H9 (cell line): ENCODE measurements around the gene CD248. TPM values are rescaled to one million over a fixed set of nuclear protein-coding genes. Genes with fewer than 3 reads are reported as not detected.
"Not testable (repeated sequence)": the region's sequence is repeated elsewhere in the genome, so short reads cannot be mapped to it uniquely, and the experiment has no call there.

Experiments used
- DNase-seq: peaks from one replicate; pipeline ENCODE4 v3.0.0-alpha.2; 2017
- H2AFZ ChIP-seq: one replicate; pipeline ENCODE4 v1.6.1; 2013; ENCODE audit warnings: mild to moderate bottlenecking, low read length, control low read depth, moderate library complexity
- H2AK5ac ChIP-seq: 2 replicates; pipeline ENCODE4 v1.6.1; 2013; ENCODE audit warnings: low read length, control low read depth, mixed read lengths; ENCODE audit not compliant: insufficient read length
- H2BK120ac ChIP-seq: one replicate; pipeline ENCODE4 v1.6.1; 2013; ENCODE audit warnings: low read depth, mild to moderate bottlenecking, low read length, control low read depth, inconsistent platforms; ENCODE audit not compliant: poor library complexity, severe bottlenecking
- H2BK12ac ChIP-seq: 2 replicates; pipeline ENCODE4 v1.6.1; 2013; ENCODE audit warnings: low read length, control low read depth, mixed read lengths, low read depth; ENCODE audit not compliant: insufficient read length
- H2BK15ac ChIP-seq: 2 replicates; pipeline ENCODE4 v1.6.1; 2013; ENCODE audit warnings: low read depth, low read length, control low read depth
- H2BK20ac ChIP-seq: one replicate; pipeline ENCODE4 v1.6.1; 2013; ENCODE audit warnings: low read depth, mild to moderate bottlenecking, low read length, control low read depth, inconsistent platforms; ENCODE audit not compliant: poor library complexity, severe bottlenecking
- H2BK5ac ChIP-seq: 2 replicates; pipeline ENCODE4 v1.6.1; 2013; ENCODE audit warnings: low read length, control low read depth, mixed read lengths; ENCODE audit not compliant: insufficient read length
- H3K14ac ChIP-seq: 2 replicates; pipeline ENCODE4 v1.6.1; 2013; ENCODE audit warnings: low read length, control low read depth; ENCODE audit not compliant: insufficient read depth
- H3K18ac ChIP-seq: 2 replicates; pipeline ENCODE4 v1.6.1; 2013; ENCODE audit warnings: low read depth, mild to moderate bottlenecking, mixed read lengths, low read length, control low read depth; ENCODE audit not compliant: insufficient read length
- H3K23ac ChIP-seq: 2 replicates; pipeline ENCODE4 v1.6.1; 2013; ENCODE audit warnings: low read length, control low read depth, mixed read lengths, low read depth; ENCODE audit not compliant: insufficient read length
- H3K23me2 ChIP-seq: 2 replicates; pipeline ENCODE4 v1.6.1; 2013; ENCODE audit warnings: low read depth, mild to moderate bottlenecking, mixed read lengths, low read length, control low read depth; ENCODE audit not compliant: insufficient read length, poor library complexity, severe bottlenecking
- H3K27ac ChIP-seq: 2 replicates; pipeline ENCODE4 v1.5.1; 2013; ENCODE audit warnings: low read length, control low read depth, mixed read lengths, low read depth; ENCODE audit not compliant: insufficient read length
- H3K27me3 ChIP-seq: 2 replicates; pipeline ENCODE4 v1.6.1; 2013; ENCODE audit warnings: low read length, control low read depth, inconsistent platforms; ENCODE audit not compliant: insufficient read depth
- H3K4ac ChIP-seq: 2 replicates; pipeline ENCODE4 v1.6.1; 2013; ENCODE audit warnings: low read depth, mild to moderate bottlenecking, control low read depth, inconsistent platforms, low read length, moderate library complexity
- H3K4me1 ChIP-seq: 2 replicates; pipeline ENCODE4 v1.6.1; 2013; ENCODE audit warnings: low read length, control low read depth, inconsistent platforms; ENCODE audit not compliant: insufficient read depth
- H3K4me2 ChIP-seq: 2 replicates; pipeline ENCODE4 v1.6.1; 2013; ENCODE audit warnings: low read length, control low read depth, mixed read lengths; ENCODE audit not compliant: insufficient read length, insufficient read depth
- H3K56ac ChIP-seq: 2 replicates; pipeline ENCODE4 v1.6.1; 2013; ENCODE audit warnings: low read depth, mild to moderate bottlenecking, mixed read lengths, low read length, control low read depth; ENCODE audit not compliant: insufficient read length
- H3K79me1 ChIP-seq: 2 replicates; pipeline ENCODE4 v1.6.1; 2013; ENCODE audit warnings: low read depth, mild to moderate bottlenecking, moderate library complexity, low read length, control low read depth, inconsistent platforms; ENCODE audit not compliant: insufficient read depth, poor library complexity, severe bottlenecking
- H3K79me2 ChIP-seq: 2 replicates; pipeline ENCODE4 v1.6.1; 2013; ENCODE audit warnings: low read length, control low read depth, inconsistent platforms; ENCODE audit not compliant: insufficient read depth
- H3K9ac ChIP-seq: 2 replicates; pipeline ENCODE4 v1.6.1; 2013; ENCODE audit warnings: low read length, control low read depth, mixed read lengths; ENCODE audit not compliant: insufficient read length; ENCODE audit errors: extremely low read depth
- H3K9me3 ChIP-seq: one replicate; pipeline ENCODE4 v1.6.1; 2013; ENCODE audit warnings: low read depth, low read length, inconsistent platforms; ENCODE audit not compliant: control insufficient read depth
- H3T11ph ChIP-seq: one replicate; pipeline ENCODE4 v1.6.1; 2013; ENCODE audit warnings: mild to moderate bottlenecking, low read length, control low read depth, inconsistent platforms
- H4K20me1 ChIP-seq: one replicate; pipeline ENCODE4 v1.6.1; 2013; ENCODE audit not compliant: control insufficient read depth, insufficient read length, insufficient read depth
- H4K5ac ChIP-seq: 2 replicates; pipeline ENCODE4 v1.6.1; 2013; ENCODE audit warnings: low read depth, mild to moderate bottlenecking, mixed read lengths, low read length, control low read depth; ENCODE audit not compliant: insufficient read length
- H4K8ac ChIP-seq: replicated peaks from 2 replicates; pipeline ENCODE4 v1.6.1; 2013; ENCODE audit warnings: low read length, control low read depth, mixed read lengths, low read depth; ENCODE audit not compliant: insufficient read length
- H4K91ac ChIP-seq: 2 replicates; pipeline ENCODE4 v1.6.1; 2013; ENCODE audit warnings: low read depth, mild to moderate bottlenecking, moderate library complexity, mixed read lengths, low read length, control low read depth; ENCODE audit not compliant: insufficient read length
- H3K27ac Mint-ChIP-seq, 3 experiments: 2 replicates in 2 of 3; 3 replicates in 1 of 3; pipeline ENCODE4 v1.8.0; 2020 to 2021; ENCODE audit warnings: mixed read lengths in 3 of 3, mild to moderate bottlenecking in 1 of 3, moderate library complexity in 1 of 3
- H3K27me3 Mint-ChIP-seq: 2 replicates; pipeline ENCODE4 v1.8.0; 2021; ENCODE audit warnings: low read depth, mild to moderate bottlenecking, moderate library complexity, mixed read lengths
- H3K36me3 Mint-ChIP-seq, 3 experiments: 2 replicates in 2 of 3; 3 replicates in 1 of 3; pipeline ENCODE4 v1.8.0; 2020 to 2021; ENCODE audit warnings: low read depth in 3 of 3, mixed read lengths in 3 of 3; ENCODE audit not compliant: insufficient read depth in 1 of 3
- H3K4me1 Mint-ChIP-seq, 2 experiments: 2 replicates each; pipeline ENCODE4 v1.8.0; 2020; ENCODE audit warnings: mixed read lengths in 2 of 2
- H3K4me3 Mint-ChIP-seq, 2 experiments: 2 replicates in 1 of 2; 3 replicates in 1 of 2; pipeline ENCODE4 v1.8.0; 2020 to 2021; ENCODE audit warnings: mild to moderate bottlenecking in 2 of 2, mixed read lengths in 2 of 2, moderate library complexity in 1 of 2
- H3K9me3 Mint-ChIP-seq, 2 experiments: 2 replicates in 1 of 2; 3 replicates in 1 of 2; pipeline ENCODE4 v1.8.0; 2020; ENCODE audit warnings: mild to moderate bottlenecking in 2 of 2, mixed read lengths in 2 of 2, moderate library complexity in 1 of 2
- WGBS: extraction: QIAGEN DNeasy Blood & Tissue Kit; methylation state at CpG from one replicate; pipeline ENCODE4 v1.1.7; 2013; ENCODE audit warnings: missing lambda C conversion rate, low lambda C conversion rate, mixed read lengths; ENCODE audit not compliant: insufficient read length; ENCODE audit errors: extremely low coverage; 5-methylcytosine and 5-hydroxymethylcytosine counted together
- total RNA-seq: library from RNA; stranded (reverse); gene quantifications from 2 replicates; pipeline ENCODE4 v1.2.1, GENCODE V29; 2021
- TF ChIP-seq, protein P1 (sequence below): fragments of 200-600 bp; sonication (generic); conservative IDR thresholded peaks from 3 replicates; pipeline ENCODE4 v1.8.0; 2021; ENCODE audit warnings: antibody characterized with exemption, mild to moderate bottlenecking

CD248 gene
- total RNA-seq, 1 experiment from 2014 or later = 1.5 TPM

DNA sequence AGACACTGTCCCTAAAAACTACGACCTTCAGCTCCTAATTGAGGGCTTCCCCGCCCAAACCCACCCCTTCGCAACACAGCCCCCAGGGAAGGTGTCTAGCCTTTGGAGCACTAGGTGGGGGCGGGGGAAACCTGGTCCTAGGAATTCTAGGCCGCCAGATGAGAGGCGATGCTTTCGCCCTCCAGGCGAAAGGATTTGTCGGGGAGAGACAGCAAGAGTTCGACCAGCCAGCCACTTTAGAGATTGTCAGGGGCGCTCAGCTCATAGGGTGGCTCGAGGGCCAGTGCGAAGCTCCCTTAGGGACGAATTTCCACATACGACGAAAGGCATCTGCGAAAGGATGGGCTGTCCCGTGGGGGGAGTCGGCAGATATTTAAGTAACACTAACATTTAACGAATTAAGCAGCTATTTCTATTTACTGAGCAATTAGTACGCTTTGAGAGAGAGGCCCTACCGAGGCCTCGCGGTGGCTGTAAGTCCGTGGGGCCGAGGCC, 5.3 kb downstream of the CD248 start:
- H3K36me3 Mint-ChIP-seq = no peaks in the 10 kb centered on the region; a peak in 1 of 7 replicates

DNA sequence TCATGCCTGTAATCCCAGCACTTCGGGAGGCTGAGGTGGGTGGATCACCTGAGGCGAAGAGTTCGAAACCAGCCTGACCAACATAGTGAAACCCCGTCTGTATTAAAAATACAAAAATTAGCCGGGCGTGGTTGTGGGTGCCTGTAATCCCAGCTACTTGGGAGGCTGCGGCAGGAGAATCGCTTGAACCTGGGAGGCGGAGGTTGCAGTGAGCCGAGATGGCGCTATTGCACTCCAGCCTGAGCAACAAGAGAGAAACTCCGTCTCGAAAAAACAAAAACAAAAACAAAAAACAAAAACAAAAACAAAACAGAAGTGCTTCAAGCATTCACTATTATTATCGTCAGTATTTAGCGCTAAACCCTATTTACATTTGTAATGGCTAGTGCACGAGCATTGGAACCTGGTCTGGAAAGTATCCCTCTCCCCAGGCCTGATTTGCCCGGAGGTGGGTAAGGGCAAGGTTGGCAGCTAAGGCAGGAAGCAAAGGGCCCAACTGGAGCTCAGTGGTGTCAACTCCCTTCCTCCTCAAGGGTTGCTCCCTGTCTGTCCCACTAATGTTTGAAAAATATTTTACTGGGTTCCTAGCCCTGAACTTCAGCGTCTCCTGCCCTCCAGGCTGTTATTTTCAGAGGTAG, 5.9 kb downstream of the CD248 start:
- no CpG with 5 or more reads among the region's 18 CpGs for WGBS

More for the DNA sequence above, 5.3 kb downstream of the CD248 start:
- Histone ChIP-seq H2BK120ac (no peak overlapping the region), H4K8ac (no peak overlapping the region), H3K56ac (no peak overlapping the region), H2AFZ (no peak overlapping the region), H3K4me1 (no peaks in the 10 kb centered on the region), H3K79me1 (no peaks in the 10 kb centered on the region), H3K23ac (no peak overlapping the region), H3K79me2 (no peaks in the 10 kb centered on the region), H2BK15ac (no peak overlapping the region), H2BK20ac (no peak overlapping the region), H3K9ac (no peak overlapping the region), H3K27ac (no peak overlapping the region), H3K4ac (no peak overlapping the region), H3T11ph (no peak overlapping the region), H2BK5ac (no peak overlapping the region), H3K27me3 (no peaks in the 10 kb centered on the region), H3K18ac (no peak overlapping the region), H3K14ac (no peak overlapping the region), H3K9me3 (no peaks in the 10 kb centered on the region), H3K4me2 (peak overlapping the region; percentile 48), H4K5ac (no peak overlapping the region), H3K23me2 (peaks cover 12% of the 10 kb centered on the region), H2AK5ac (no peak overlapping the region), H2BK12ac (no peak overlapping the region), H4K91ac (no peak overlapping the region), H4K20me1 (no peaks in the 10 kb centered on the region)
- TF ChIP-seq, protein P1, sequence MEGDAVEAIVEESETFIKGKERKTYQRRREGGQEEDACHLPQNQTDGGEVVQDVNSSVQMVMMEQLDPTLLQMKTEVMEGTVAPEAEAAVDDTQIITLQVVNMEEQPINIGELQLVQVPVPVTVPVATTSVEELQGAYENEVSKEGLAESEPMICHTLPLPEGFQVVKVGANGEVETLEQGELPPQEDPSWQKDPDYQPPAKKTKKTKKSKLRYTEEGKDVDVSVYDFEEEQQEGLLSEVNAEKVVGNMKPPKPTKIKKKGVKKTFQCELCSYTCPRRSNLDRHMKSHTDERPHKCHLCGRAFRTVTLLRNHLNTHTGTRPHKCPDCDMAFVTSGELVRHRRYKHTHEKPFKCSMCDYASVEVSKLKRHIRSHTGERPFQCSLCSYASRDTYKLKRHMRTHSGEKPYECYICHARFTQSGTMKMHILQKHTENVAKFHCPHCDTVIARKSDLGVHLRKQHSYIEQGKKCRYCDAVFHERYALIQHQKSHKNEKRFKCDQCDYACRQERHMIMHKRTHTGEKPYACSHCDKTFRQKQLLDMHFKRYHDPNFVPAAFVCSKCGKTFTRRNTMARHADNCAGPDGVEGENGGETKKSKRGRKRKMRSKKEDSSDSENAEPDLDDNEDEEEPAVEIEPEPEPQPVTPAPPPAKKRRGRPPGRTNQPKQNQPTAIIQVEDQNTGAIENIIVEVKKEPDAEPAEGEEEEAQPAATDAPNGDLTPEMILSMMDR = no peak; the same call in 2 of the 3 replicates
- Mint-ChIP-seq H3K27ac (peak overlapping the region; percentile 91 to 99 (median 98)), H3K4me1 (peaks cover 10 to 19% of the 10 kb centered on the region in 2 experiments), H3K4me3 (peak overlapping the region; percentile 78 to 86), H3K27me3 (peaks cover 26% of the 10 kb centered on the region), H3K9me3 (no peaks in the 10 kb centered on the region; a peak in 1 of 5 replicates)
- DNase-seq = no peak
- WGBS = no CpG with 5 or more reads among the region's 26 CpGs

More for the DNA sequence above, 5.9 kb downstream of the CD248 start:
- Mint-ChIP-seq H3K4me1 (peaks cover 10 to 19% of the 10 kb centered on the region in 2 experiments), H3K27me3 (peaks cover 26% of the 10 kb centered on the region)
- H2AK5ac ChIP-seq, H2BK5ac ChIP-seq, H4K8ac ChIP-seq, H3K79me1 ChIP-seq, H3K4ac ChIP-seq, H4K20me1 ChIP-seq, H2BK120ac ChIP-seq, H3K9ac ChIP-seq, H3K4me2 ChIP-seq, H3K18ac ChIP-seq, H3K27ac ChIP-seq, H3K4me3 Mint-ChIP-seq, H2BK15ac ChIP-seq, H3K9me3 ChIP-seq, H3T11ph ChIP-seq, DNase-seq, H3K27ac Mint-ChIP-seq, H2AFZ ChIP-seq, H3K14ac ChIP-seq, H4K91ac ChIP-seq, H2BK12ac ChIP-seq, H3K27me3 ChIP-seq, H3K9me3 Mint-ChIP-seq, H3K79me2 ChIP-seq, H3K23ac ChIP-seq, H3K4me1 ChIP-seq, H3K56ac ChIP-seq, H4K5ac ChIP-seq, H2BK20ac ChIP-seq, H3K36me3 Mint-ChIP-seq: not testable (repeated sequence)
- H3K23me2 ChIP-seq = peaks cover 12% of the 10 kb centered on the region
